WTC11 (cell line): ENCODE results near the gene ABTB2. TPM values are rescaled to one million over a fixed set of nuclear protein-coding genes. Genes with fewer than 3 reads are reported as not detected.

Source experiments
- ATAC-seq: fragments of 200-7000 bp; cut with Tn5 transposase; 2 replicates; pipeline ENCODE4 v1.10.0; 2021; ENCODE audit warnings: mild to moderate bottlenecking, moderate library complexity
- CTCF ChIA-PET: fragments of 300-600 bp; sonication (Branson Sonifier 250); formaldehyde crosslinking; loops from one replicate; lab custom pipeline; 2021; ENCODE audit warnings: antibody characterized with exemption; lab: Charles Lee
- POLR2A ChIA-PET: fragments of 350-600 bp; sonication (Branson Sonifier 250); formaldehyde crosslinking; loops from one replicate; lab custom pipeline; 2021; ENCODE audit warnings: antibody characterized with exemption; lab: Charles Lee
- DNase-seq: peaks from one replicate; pipeline ENCODE4 v3.0.0; 2021; ENCODE audit warnings: low spot score
- H3K27ac Mint-ChIP-seq: 2 replicates; pipeline ENCODE4 v1.8.0; 2021; ENCODE audit warnings: mixed read lengths
- H3K27me3 Mint-ChIP-seq: 2 replicates; pipeline ENCODE4 v1.8.0; 2021; ENCODE audit warnings: low read depth, mild to moderate bottlenecking, moderate library complexity, mixed read lengths
- H3K36me3 Mint-ChIP-seq: 2 replicates; pipeline ENCODE4 v1.8.0; 2021; ENCODE audit warnings: mixed read lengths
- H3K4me1 Mint-ChIP-seq: 2 replicates; pipeline ENCODE4 v1.8.0; 2022; ENCODE audit warnings: mixed read lengths
- H3K4me3 Mint-ChIP-seq: 2 replicates; pipeline ENCODE4 v1.8.0; 2021; ENCODE audit warnings: mild to moderate bottlenecking, moderate library complexity, mixed read lengths
- H3K9me3 Mint-ChIP-seq: 2 replicates; pipeline ENCODE4 v1.8.0; 2021; ENCODE audit warnings: mixed read lengths
- CBFB ChIP-seq: sonication (generic); formaldehyde crosslinking; IDR thresholded peaks from 2 replicates; pipeline ENCODE4 v1.8.1; 2022; ENCODE audit warnings: mild to moderate bottlenecking, low read depth, missing genetic modification reagents
- EMX1 ChIP-seq: fragments of 250-450 bp; sonication (Bioruptor Pico); IDR thresholded peaks from 2 replicates; pipeline ENCODE4 v1.8.0; 2021; ENCODE audit warnings: mild to moderate bottlenecking
- NFATC4 ChIP-seq: fragments of 250-450 bp; sonication (Bioruptor Pico); IDR thresholded peaks from 2 replicates; pipeline ENCODE4 v1.9.0; 2021; ENCODE audit warnings: mild to moderate bottlenecking
- RORB ChIP-seq: fragments of 250-450 bp; sonication (Bioruptor Pico); IDR thresholded peaks from 2 replicates; pipeline ENCODE4 v1.9.0; 2021; ENCODE audit warnings: mild to moderate bottlenecking
- TEAD1 ChIP-seq: sonication (generic); formaldehyde crosslinking; IDR thresholded peaks from 2 replicates; pipeline ENCODE4 v1.8.0; 2022; ENCODE audit warnings: mild to moderate bottlenecking, missing genetic modification reagents
- ZNF317 ChIP-seq: sonication (generic); formaldehyde crosslinking; IDR thresholded peaks from 2 replicates; pipeline ENCODE4 v1.8.1; 2023; ENCODE audit warnings: low read depth, mild to moderate bottlenecking, moderate library complexity, missing genetic modification reagents, borderline replicate concordance
- ZNF416 ChIP-seq: fragments of 250-450 bp; sonication (Bioruptor Pico); IDR thresholded peaks from 2 replicates; pipeline ENCODE4 v1.9.0; 2021; ENCODE audit warnings: mild to moderate bottlenecking, inconsistent platforms
- ZNF423 ChIP-seq: fragments of 250-450 bp; sonication (Bioruptor Pico); IDR thresholded peaks from 2 replicates; pipeline ENCODE4 v2.1.2; 2022; ENCODE audit warnings: mild to moderate bottlenecking, moderate library complexity
- total RNA-seq: library from RNA; stranded (reverse); gene quantifications from 3 replicates; pipeline ENCODE4 v1.2.3, GENCODE V29; 2021
- TF ChIP-seq, protein P1 (sequence below): sonication (generic); formaldehyde crosslinking; IDR thresholded peaks from 2 replicates; pipeline ENCODE4 v1.8.1; 2022; ENCODE audit warnings: mild to moderate bottlenecking, moderate library complexity, missing genetic modification reagents
- TF ChIP-seq, protein P2 (sequence below): sonication (generic); formaldehyde crosslinking; IDR thresholded peaks from 2 replicates; pipeline ENCODE4 v1.8.0; 2022; ENCODE audit warnings: mild to moderate bottlenecking, missing genetic modification reagents
- TF ChIP-seq, protein P3 (sequence below): sonication (generic); formaldehyde crosslinking; IDR thresholded peaks from 2 replicates; pipeline ENCODE4 v1.8.0; 2023; ENCODE audit warnings: missing genetic modification reagents, mild to moderate bottlenecking, borderline replicate concordance
- TF ChIP-seq, protein P4 (sequence below): sonication (generic); formaldehyde crosslinking; IDR thresholded peaks from 2 replicates; pipeline ENCODE4 v1.8.1; 2022; ENCODE audit warnings: low read depth, missing genetic modification reagents, borderline replicate concordance
- TF ChIP-seq, protein P5 (sequence below): sonication (generic); formaldehyde crosslinking; IDR thresholded peaks from 2 replicates; pipeline ENCODE4 v1.8.0; 2022; ENCODE audit warnings: missing genetic modification reagents
- TF ChIP-seq, protein P6 (sequence below): fragments of 250-450 bp; sonication (Bioruptor Pico); IDR thresholded peaks from 2 replicates; pipeline ENCODE4 v1.9.0; 2021; ENCODE audit warnings: mild to moderate bottlenecking

ABTB2 gene
- total RNA-seq, 1 experiment from 2014 or later: 12.8 TPM

DNA sequence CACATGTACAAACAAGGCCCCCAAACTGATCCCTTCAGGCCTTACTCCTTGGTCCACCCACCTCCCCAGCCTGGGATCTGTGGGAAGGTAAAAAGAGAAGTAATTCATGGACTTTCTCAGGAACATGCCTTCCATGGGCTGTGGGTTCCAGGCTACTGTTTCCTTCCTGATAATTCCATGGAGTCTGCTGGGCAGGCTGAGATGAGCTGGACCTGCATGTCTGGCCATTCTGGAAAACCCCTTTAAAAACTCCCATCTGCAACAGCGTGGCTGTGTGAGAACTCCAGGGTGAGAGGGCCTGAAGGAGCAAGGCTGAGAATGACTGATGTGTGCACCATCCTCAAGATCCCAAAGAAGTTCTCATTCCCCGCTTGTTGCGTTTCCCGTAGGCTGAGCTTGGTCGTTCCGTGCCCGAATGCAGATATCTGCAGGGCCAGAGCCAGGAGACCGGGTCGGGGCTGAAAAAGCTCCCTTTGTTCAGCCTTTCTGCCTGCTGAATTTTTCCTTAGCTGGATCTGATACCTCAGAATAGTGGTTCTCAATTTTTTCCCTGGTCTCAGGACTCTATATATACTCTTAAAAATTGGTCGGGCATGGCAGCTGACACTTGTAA lies 179.5 kb downstream of the ABTB2 start:
- CTCF ChIA-PET: interaction anchor here (1.1 to 1.8 kb wide), 5 partner anchors 28 to 314 kb away, joined by 3 to 10 read pairs (median 5); partner anchors contain the start of gene ABTB2
- Mint-ChIP-seq H3K36me3 (no peaks in the 10 kb centered on the region), H3K4me1 (peaks cover 10% of the 10 kb centered on the region; the same call in 1 of the 2 replicates), H3K4me3 (no peak overlapping the region), H3K27me3 (no peaks in the 10 kb centered on the region), H3K9me3 (no peaks in the 10 kb centered on the region), H3K27ac (no peak overlapping the region)
- no peak for ATAC-seq
- TF ChIP-seq, protein P1, sequence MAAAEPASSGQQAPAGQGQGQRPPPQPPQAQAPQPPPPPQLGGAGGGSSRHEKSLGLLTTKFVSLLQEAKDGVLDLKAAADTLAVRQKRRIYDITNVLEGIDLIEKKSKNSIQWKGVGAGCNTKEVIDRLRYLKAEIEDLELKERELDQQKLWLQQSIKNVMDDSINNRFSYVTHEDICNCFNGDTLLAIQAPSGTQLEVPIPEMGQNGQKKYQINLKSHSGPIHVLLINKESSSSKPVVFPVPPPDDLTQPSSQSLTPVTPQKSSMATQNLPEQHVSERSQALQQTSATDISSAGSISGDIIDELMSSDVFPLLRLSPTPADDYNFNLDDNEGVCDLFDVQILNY (CRISPR knock-in tag): no peak
- TF ChIP-seq, protein P2, sequence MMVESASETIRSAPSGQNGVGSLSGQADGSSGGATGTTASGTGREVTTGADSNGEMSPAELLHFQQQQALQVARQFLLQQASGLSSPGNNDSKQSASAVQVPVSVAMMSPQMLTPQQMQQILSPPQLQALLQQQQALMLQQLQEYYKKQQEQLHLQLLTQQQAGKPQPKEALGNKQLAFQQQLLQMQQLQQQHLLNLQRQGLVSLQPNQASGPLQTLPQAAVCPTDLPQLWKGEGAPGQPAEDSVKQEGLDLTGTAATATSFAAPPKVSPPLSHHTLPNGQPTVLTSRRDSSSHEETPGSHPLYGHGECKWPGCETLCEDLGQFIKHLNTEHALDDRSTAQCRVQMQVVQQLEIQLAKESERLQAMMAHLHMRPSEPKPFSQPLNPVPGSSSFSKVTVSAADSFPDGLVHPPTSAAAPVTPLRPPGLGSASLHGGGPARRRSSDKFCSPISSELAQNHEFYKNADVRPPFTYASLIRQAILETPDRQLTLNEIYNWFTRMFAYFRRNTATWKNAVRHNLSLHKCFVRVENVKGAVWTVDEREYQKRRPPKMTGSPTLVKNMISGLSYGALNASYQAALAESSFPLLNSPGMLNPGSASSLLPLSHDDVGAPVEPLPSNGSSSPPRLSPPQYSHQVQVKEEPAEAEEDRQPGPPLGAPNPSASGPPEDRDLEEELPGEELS (CRISPR knock-in tag): no peak
- TF ChIP-seq, protein P3, sequence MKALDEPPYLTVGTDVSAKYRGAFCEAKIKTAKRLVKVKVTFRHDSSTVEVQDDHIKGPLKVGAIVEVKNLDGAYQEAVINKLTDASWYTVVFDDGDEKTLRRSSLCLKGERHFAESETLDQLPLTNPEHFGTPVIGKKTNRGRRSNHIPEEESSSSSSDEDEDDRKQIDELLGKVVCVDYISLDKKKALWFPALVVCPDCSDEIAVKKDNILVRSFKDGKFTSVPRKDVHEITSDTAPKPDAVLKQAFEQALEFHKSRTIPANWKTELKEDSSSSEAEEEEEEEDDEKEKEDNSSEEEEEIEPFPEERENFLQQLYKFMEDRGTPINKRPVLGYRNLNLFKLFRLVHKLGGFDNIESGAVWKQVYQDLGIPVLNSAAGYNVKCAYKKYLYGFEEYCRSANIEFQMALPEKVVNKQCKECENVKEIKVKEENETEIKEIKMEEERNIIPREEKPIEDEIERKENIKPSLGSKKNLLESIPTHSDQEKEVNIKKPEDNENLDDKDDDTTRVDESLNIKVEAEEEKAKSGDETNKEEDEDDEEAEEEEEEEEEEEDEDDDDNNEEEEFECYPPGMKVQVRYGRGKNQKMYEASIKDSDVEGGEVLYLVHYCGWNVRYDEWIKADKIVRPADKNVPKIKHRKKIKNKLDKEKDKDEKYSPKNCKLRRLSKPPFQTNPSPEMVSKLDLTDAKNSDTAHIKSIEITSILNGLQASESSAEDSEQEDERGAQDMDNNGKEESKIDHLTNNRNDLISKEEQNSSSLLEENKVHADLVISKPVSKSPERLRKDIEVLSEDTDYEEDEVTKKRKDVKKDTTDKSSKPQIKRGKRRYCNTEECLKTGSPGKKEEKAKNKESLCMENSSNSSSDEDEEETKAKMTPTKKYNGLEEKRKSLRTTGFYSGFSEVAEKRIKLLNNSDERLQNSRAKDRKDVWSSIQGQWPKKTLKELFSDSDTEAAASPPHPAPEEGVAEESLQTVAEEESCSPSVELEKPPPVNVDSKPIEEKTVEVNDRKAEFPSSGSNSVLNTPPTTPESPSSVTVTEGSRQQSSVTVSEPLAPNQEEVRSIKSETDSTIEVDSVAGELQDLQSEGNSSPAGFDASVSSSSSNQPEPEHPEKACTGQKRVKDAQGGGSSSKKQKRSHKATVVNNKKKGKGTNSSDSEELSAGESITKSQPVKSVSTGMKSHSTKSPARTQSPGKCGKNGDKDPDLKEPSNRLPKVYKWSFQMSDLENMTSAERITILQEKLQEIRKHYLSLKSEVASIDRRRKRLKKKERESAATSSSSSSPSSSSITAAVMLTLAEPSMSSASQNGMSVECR: no peak
- TF ChIP-seq NFATC4 (CRISPR knock-in tag): no peak
- TF ChIP-seq, protein P4, sequence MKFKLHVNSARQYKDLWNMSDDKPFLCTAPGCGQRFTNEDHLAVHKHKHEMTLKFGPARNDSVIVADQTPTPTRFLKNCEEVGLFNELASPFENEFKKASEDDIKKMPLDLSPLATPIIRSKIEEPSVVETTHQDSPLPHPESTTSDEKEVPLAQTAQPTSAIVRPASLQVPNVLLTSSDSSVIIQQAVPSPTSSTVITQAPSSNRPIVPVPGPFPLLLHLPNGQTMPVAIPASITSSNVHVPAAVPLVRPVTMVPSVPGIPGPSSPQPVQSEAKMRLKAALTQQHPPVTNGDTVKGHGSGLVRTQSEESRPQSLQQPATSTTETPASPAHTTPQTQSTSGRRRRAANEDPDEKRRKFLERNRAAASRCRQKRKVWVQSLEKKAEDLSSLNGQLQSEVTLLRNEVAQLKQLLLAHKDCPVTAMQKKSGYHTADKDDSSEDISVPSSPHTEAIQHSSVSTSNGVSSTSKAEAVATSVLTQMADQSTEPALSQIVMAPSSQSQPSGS (CRISPR knock-in tag): no peak
- no peak for DNase-seq
- POLR2A ChIA-PET: interaction anchor here (1.6 kb wide), 1 partner anchor 179 kb away, joined by 7 read pairs; the partner anchor contains the start of gene ABTB2

DNA sequence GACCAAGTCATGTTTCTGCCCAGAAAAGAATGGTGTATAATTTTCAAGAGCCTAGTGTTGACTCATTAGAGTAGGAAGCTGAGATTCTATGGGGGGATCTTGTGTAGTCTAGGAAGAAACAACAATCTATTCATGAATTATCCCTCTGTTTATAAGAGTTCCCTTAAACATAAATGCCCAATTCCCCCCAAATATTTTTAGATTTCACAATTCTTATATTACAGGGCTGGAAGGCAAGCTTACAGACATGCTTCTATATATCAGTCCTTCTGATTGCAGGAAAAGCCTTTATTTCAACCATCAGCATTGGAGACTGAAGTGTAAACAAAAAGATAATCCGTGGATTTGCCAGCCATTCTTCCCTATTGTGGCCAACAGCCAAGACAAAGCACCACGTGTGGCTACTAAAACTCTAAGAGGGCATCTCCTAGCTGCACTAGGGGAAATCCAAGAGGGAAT lies 181.0 kb downstream of the ABTB2 start:
- POLR2A ChIA-PET: interaction anchor here (0.7 kb wide), 2 partner anchors 11 to 181 kb away, joined by 3 to 6 read pairs; partner anchors contain the start of gene ABTB2
- no peak overlapping the region for H3K4me3 Mint-ChIP-seq
- no peak overlapping the region for H3K27ac Mint-ChIP-seq
- H3K9me3 Mint-ChIP-seq: no peaks in the 10 kb centered on the region
- ATAC-seq (no peak), DNase-seq (no peak)
- CTCF ChIA-PET: interaction anchor here (1.1 kb wide), 1 partner anchor 9 kb away, joined by 4 read pairs; no protein-coding TSS in a partner anchor
- no peaks in the 10 kb centered on the region for H3K27me3 Mint-ChIP-seq
- H3K36me3 Mint-ChIP-seq: no peaks in the 10 kb centered on the region
- peaks cover 10% of the 10 kb centered on the region; the same call in 1 of the 2 replicates for H3K4me1 Mint-ChIP-seq
- TF ChIP-seq, protein P5, sequence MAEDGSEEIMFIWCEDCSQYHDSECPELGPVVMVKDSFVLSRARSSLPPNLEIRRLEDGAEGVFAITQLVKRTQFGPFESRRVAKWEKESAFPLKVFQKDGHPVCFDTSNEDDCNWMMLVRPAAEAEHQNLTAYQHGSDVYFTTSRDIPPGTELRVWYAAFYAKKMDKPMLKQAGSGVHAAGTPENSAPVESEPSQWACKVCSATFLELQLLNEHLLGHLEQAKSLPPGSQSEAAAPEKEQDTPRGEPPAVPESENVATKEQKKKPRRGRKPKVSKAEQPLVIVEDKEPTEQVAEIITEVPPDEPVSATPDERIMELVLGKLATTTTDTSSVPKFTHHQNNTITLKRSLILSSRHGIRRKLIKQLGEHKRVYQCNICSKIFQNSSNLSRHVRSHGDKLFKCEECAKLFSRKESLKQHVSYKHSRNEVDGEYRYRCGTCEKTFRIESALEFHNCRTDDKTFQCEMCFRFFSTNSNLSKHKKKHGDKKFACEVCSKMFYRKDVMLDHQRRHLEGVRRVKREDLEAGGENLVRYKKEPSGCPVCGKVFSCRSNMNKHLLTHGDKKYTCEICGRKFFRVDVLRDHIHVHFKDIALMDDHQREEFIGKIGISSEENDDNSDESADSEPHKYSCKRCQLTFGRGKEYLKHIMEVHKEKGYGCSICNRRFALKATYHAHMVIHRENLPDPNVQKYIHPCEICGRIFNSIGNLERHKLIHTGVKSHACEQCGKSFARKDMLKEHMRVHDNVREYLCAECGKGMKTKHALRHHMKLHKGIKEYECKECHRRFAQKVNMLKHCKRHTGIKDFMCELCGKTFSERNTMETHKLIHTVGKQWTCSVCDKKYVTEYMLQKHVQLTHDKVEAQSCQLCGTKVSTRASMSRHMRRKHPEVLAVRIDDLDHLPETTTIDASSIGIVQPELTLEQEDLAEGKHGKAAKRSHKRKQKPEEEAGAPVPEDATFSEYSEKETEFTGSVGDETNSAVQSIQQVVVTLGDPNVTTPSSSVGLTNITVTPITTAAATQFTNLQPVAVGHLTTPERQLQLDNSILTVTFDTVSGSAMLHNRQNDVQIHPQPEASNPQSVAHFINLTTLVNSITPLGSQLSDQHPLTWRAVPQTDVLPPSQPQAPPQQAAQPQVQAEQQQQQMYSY (CRISPR knock-in tag): no peak
- TF ChIP-seq, protein P6, sequence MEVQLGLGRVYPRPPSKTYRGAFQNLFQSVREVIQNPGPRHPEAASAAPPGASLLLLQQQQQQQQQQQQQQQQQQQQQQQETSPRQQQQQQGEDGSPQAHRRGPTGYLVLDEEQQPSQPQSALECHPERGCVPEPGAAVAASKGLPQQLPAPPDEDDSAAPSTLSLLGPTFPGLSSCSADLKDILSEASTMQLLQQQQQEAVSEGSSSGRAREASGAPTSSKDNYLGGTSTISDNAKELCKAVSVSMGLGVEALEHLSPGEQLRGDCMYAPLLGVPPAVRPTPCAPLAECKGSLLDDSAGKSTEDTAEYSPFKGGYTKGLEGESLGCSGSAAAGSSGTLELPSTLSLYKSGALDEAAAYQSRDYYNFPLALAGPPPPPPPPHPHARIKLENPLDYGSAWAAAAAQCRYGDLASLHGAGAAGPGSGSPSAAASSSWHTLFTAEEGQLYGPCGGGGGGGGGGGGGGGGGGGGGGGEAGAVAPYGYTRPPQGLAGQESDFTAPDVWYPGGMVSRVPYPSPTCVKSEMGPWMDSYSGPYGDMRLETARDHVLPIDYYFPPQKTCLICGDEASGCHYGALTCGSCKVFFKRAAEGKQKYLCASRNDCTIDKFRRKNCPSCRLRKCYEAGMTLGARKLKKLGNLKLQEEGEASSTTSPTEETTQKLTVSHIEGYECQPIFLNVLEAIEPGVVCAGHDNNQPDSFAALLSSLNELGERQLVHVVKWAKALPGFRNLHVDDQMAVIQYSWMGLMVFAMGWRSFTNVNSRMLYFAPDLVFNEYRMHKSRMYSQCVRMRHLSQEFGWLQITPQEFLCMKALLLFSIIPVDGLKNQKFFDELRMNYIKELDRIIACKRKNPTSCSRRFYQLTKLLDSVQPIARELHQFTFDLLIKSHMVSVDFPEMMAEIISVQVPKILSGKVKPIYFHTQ: no peak
- no peak for TF ChIP-seq ZNF416
- TF ChIP-seq CBFB (CRISPR knock-in tag): no peak
- no peak for TF ChIP-seq EMX1
- TF ChIP-seq RORB (CRISPR knock-in tag): no peak
- TF ChIP-seq ZNF423 (CRISPR knock-in tag): no peak
- TF ChIP-seq, protein P4 (CRISPR knock-in tag): no peak
- TF ChIP-seq ZNF317: no peak
- TF ChIP-seq TEAD1 (CRISPR knock-in tag): no peak
